ENCODE measurements around the gene ZC3H4.

ZC3H4 gene

DNA sequence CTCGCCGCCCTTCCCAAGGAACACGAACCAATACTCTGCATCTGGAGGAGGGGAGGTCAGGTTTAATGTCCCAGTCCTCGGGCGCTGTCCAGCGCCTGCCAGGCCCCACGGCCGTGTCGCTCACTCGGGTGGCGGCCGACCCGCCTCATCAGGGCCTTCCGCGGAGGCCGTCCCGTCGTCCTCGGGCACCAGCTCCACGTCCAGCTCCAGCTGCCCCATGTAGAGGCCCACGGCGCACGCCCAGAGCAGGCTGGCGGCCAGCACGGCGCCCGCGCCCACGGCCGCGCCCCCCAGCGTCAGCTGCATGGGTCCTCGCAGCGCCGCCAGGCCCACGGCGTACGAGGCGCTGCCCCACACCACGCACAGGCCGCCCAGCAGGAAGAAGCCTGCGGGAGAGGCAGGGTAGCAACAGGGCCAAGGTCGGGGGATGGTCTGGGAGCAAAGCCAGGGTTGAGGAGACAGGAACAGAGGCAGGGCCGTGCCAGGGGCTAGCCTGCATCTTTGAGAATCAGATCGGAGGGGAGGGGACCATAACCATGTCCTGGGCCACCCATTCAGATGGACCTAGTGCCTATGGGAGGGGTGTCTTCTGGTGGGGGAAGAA, 67.6 kb downstream of the ZC3H4 start:
- H3K27me3 ChIP-seq (ENCODE audit: insufficient read depth, low read depth, severe bottlenecking): no peaks in the 10 kb centered on the region
- H3K36me3 ChIP-seq: no peaks in the 10 kb centered on the region; the same call in 1 of the 2 replicates
- DNase-seq: no peak
- H3K27ac ChIP-seq: no peak overlapping the region
- TF ChIP-seq, protein P1, sequence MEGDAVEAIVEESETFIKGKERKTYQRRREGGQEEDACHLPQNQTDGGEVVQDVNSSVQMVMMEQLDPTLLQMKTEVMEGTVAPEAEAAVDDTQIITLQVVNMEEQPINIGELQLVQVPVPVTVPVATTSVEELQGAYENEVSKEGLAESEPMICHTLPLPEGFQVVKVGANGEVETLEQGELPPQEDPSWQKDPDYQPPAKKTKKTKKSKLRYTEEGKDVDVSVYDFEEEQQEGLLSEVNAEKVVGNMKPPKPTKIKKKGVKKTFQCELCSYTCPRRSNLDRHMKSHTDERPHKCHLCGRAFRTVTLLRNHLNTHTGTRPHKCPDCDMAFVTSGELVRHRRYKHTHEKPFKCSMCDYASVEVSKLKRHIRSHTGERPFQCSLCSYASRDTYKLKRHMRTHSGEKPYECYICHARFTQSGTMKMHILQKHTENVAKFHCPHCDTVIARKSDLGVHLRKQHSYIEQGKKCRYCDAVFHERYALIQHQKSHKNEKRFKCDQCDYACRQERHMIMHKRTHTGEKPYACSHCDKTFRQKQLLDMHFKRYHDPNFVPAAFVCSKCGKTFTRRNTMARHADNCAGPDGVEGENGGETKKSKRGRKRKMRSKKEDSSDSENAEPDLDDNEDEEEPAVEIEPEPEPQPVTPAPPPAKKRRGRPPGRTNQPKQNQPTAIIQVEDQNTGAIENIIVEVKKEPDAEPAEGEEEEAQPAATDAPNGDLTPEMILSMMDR (IDR thresholded peaks at IDR 0.05; ENCODE audit: low read depth, low read length): no peak
- H3K9me3 ChIP-seq (ENCODE audit: severe bottlenecking): no peaks in the 10 kb centered on the region
- H3K4me3 ChIP-seq (ENCODE audit: low read depth, low read length): no peak overlapping the region

DNA sequence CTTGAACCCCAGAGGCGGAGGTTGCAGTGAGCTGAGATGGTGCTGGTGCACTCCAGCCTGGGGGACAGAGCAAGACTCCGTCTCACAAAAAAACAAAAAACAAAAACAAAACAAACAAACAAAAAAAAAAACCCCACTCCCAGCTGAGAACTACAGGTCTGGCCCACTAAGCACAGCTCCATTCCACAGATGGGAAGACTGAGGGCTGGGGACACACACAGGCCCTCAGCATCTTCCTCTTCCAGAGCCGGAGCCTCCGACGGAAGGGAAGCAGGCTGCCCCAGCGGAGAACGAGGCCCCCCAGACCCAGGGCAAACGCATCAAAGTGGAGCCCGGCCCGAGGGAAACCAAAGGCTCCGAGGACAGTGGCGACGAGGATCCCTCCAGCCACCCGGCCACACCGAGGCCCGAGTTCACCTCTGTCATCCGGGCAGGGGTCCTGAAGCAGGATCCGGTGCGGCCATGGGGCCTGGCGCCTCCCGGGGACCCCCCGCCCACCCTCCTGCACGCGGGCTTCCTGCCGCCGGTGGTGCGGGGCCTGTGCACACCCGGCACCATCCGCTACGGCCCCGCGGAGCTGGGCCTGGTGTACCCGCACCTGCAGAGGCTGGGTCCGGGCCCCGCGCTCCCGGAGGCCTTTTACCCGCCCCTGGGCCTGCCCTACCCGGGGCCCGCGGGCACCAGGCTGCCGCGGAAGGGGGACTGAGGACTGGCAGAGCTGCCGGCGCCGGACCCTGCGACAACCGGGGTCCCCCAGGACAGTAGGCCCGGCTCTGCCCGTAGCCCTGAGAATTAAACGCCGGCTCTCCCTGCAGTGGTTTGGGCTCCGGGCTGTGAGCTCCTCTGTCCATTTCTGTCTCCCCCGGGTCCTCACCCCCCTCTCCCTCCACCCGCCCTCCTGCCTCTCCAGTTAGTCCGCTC, 68.4 kb downstream of the ZC3H4 start:
- no peaks in the 10 kb centered on the region for H3K27me3 ChIP-seq (ENCODE audit: insufficient read depth, low read depth, severe bottlenecking)
- H3K4me3 ChIP-seq (ENCODE audit: low read depth, low read length): no peak overlapping the region
- TF ChIP-seq, protein P1 (IDR thresholded peaks at IDR 0.05; ENCODE audit: low read depth, low read length): no peak
- DNase-seq: no peak
- no peak overlapping the region for H3K27ac ChIP-seq
- no peaks in the 10 kb centered on the region; the same call in 1 of the 2 replicates for H3K36me3 ChIP-seq
- no peaks in the 10 kb centered on the region for H3K9me3 ChIP-seq (ENCODE audit: severe bottlenecking)

DNA sequence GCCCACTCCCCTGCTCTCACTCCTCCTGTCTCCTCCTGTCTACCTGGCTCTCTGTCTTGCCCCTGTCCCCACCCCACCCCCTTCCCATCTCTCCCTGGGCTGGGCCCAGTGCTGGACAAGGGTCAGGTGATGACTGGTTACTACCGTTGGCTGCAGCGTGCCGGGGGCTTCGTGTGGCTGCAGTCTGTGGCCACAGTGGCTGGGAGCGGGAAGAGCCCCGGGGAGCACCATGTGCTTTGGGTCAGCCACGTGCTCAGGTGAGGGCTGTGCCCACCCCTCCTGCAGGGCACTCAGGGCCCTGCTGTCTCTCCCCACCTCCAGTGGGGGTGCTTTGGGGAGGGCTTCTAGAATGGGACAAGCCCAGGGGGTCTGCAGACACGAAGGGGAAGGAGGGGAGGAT, 72.7 kb downstream of the ZC3H4 start:
- TF ChIP-seq, protein P1 (IDR thresholded peaks at IDR 0.05; ENCODE audit: low read depth, low read length): no peak
- DNase-seq: no peak
- Histone ChIP-seq H3K27me3 (ENCODE audit: insufficient read depth, low read depth, severe bottlenecking) (no peaks in the 10 kb centered on the region), H3K9me3 (ENCODE audit: severe bottlenecking) (no peaks in the 10 kb centered on the region), H3K36me3 (no peaks in the 10 kb centered on the region), H3K27ac (no peak overlapping the region), H3K4me3 (ENCODE audit: low read depth, low read length) (no peak overlapping the region)

DNA sequence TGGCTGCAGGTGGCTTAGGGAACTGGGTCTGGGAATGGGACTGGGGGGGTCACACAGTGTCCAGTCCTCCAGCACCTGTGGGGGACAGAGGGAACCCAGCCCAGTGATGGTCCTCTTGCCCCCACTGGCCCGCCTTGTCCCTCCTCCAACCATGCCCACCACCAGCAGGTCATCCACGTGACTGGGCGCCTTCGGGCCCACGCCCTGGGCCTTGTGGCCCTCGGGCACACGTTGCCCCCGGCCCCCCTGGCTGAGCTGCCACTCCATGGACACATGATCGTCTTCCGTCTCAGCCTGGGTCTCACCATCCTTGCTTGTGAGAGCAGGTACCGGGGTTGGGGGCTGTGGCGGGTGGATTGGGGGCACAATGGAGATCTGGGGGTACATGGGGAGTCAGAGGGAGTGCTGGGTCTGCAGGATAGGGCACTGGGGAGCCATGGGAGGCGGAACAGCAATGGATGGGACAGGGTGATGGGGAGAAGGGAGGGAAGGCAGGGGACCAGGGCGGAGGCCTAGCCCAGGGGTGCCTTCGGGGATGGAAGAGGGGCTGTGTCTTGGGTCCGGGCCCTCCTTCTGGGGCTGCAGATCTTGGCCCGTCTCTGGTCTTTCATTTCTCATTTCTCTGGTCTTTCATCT, 74.2 kb downstream of the ZC3H4 start:
- Histone ChIP-seq H3K9me3 (ENCODE audit: severe bottlenecking) (no peaks in the 10 kb centered on the region), H3K27ac (no peak overlapping the region), H3K36me3 (no peaks in the 10 kb centered on the region), H3K27me3 (ENCODE audit: insufficient read depth, low read depth, severe bottlenecking) (no peaks in the 10 kb centered on the region), H3K4me3 (ENCODE audit: low read depth, low read length) (no peak overlapping the region)
- TF ChIP-seq, protein P1 (IDR thresholded peaks at IDR 0.05; ENCODE audit: low read depth, low read length): no peak
- DNase-seq: no peak

DNA sequence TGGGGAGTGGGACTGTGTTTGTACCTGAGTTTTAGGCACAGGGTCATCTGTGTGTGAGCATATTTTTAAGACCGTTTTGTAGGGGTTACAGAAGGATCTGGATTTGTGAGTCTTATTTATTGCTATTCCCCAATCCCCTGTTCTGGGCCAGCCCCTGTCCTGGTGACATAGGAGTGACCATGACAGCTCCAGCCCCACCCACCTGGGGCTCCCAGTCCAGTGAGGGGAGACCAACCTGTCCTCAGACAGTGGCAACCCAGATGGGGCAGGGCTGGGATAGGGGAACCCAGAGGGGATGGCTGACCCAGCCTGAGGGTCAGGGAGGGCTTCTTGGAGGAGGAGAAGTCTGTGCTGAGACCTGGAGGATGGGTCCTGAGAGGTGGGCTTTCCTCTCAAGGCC, 75.8 kb downstream of the ZC3H4 start:
- no peaks in the 10 kb centered on the region for H3K27me3 ChIP-seq (ENCODE audit: insufficient read depth, low read depth, severe bottlenecking)
- TF ChIP-seq, protein P1 (IDR thresholded peaks at IDR 0.05; ENCODE audit: low read depth, low read length): no peak
- H3K4me3 ChIP-seq (ENCODE audit: low read depth, low read length): no peak overlapping the region
- H3K9me3 ChIP-seq (ENCODE audit: severe bottlenecking): no peaks in the 10 kb centered on the region
- H3K36me3 ChIP-seq: no peaks in the 10 kb centered on the region
- no peak overlapping the region for H3K27ac ChIP-seq
- no peak for DNase-seq

All from WERI-Rb-1 (cell line).